SU-DHL-6 (cell line): Measurements from ENCODE around the gene BAD.

Experiments used
- CTCF ChIP-seq: fragments of 200-600 bp; sonication (generic); IDR thresholded peaks from one replicate; pipeline ENCODE4 v1.5.1; 2017; ENCODE audit warnings: antibody characterized with exemption, mild to moderate bottlenecking, low read length, moderate library complexity; ENCODE audit not compliant: insufficient read depth, poor library complexity, severe bottlenecking
- EZH2phosphoT487 ChIP-seq: fragments of 200-600 bp; sonication (generic), shearing (Covaris generic); conservative IDR thresholded peaks from 2 replicates; pipeline ENCODE4 v1.6.1; 2018; ENCODE audit warnings: mild to moderate bottlenecking, antibody characterized with exemption, low read length, moderate library complexity, mixed read lengths

GRCh38 chr11:64313491-64314145, 29.2 kb upstream of the BAD start:
- no peak for TF ChIP-seq CTCF
- TF ChIP-seq EZH2phosphoT487, result no peak
